Pancreas (tissue), 10 donors: ENCODE measurements around the gene ATP1A2. TPM values are rescaled to one million over a fixed set of nuclear protein-coding genes. Genes with fewer than 3 reads are reported as not detected.

Experiments
- ATAC-seq, 4 donors: fragments of 200-7000 bp; cut with Tn5 transposase; one replicate each; pipeline versions ENCODE4 v1.8.0 to v1.9.1; 2020; ENCODE audit warnings: mild to moderate bottlenecking in 4 of 4, moderate library complexity in 4 of 4
- DNase-seq, 6 donors: peaks; one replicate each; pipeline ENCODE4 v3.0.0-alpha.2; 2020
- FAIRE-seq: peaks from 2 replicates; lab custom pipeline; 2012; peaks lifted over from hg19 to GRCh38; lab: Jason Lieb, UNC
- H3K27ac ChIP-seq, 4 donors: fragments of 200-600 bp; sonication (generic); 1 replicate in 3 of 4; 2 replicates in 1 of 4; pipeline versions ENCODE4 v1.5.0 to v1.8.0; 2020
- H3K27me3 ChIP-seq, 4 donors: fragments of 200-600 bp; one replicate each; pipeline ENCODE4 v1.8.0; 2021
- H3K36me3 ChIP-seq, 3 donors: fragments of 200-600 bp; sonication (generic) in 1 of 3; one replicate each; pipeline versions ENCODE4 v1.5.0 to v1.8.0; 2020 to 2021
- H3K4me1 ChIP-seq, 3 donors: fragments of 200-600 bp; one replicate each; pipeline ENCODE4 v1.8.0; 2021
- H3K4me3 ChIP-seq, 4 donors: fragments of 200-600 bp; sonication (generic) in 2 of 4; one replicate each; pipeline versions ENCODE4 v1.5.0 to v1.8.0; 2020 to 2021
- H3K9me3 ChIP-seq, 4 donors: fragments of 200-600 bp; one replicate each; pipeline ENCODE4 v1.8.0; 2021
- WGBS, 2 donors: extraction: QIAGEN DNeasy Blood & Tissue Kit; methylation state at CpG; one replicate each; pipeline ENCODE4 v1.1.7; 2013; 5-methylcytosine and 5-hydroxymethylcytosine counted together
- intact Hi-C, 3 donors: fragments of 100-400 bp; cut with DNase I; formaldehyde crosslinking; loops; one replicate each; pipeline versions ENCODE4 v1.11.1 to v1.14.2; 2022
- polyA plus RNA-seq, 2 donors: library from polyadenylated mRNA; stranded (reverse); fragments of 200-250 nt; gene quantifications; one replicate each; pipeline ENCODE4 v1.2.3, GENCODE V29; 2013
- total RNA-seq, 6 donors: library from RNA; stranded (reverse); fragmentation: NEBNext Ultra II Directional in 4 of 6; extraction: Animal tissue kit (Norgen Biotek cat#: 25700) in 4 of 6; gene quantifications; one replicate each; pipeline versions ENCODE4 v1.2.1 to v1.2.4, GENCODE V29; 2021 to 2023
- TF ChIP-seq, protein P1 (sequence below), 4 donors: fragments of 200-600 bp; sonication (generic) in 3 of 4; IDR thresholded peaks; one replicate each; pipeline versions ENCODE4 v1.5.0 to v1.8.0; 2021; ENCODE audit warnings: antibody characterized with exemption in 4 of 4
- donor health status: healthy with polysubstance abuse.
- donor health status: DM: no; HTN: no; CAD: no; lungs with moderate emphysema.
- donor health status: DM: no; HTN: no; CAD: no.
- donor health status: control.
- donor health status: control.
- donor health status: Bipolar disorder and iron deficiency.
- donor health status: DM: yes; HTN: yes; CAD: no.
- donor health status: DM: no; HTN: no; CAD: no.
- donor health status: DM: no; HTN: no; CAD: no.
- donor health status: DM: yes; HTN: yes; CAD: no.

Gene ATP1A2
- total and polyA plus RNA-seq, 8 donors = 0.34 to 2.7 (median 0.53) TPM

DNA sequence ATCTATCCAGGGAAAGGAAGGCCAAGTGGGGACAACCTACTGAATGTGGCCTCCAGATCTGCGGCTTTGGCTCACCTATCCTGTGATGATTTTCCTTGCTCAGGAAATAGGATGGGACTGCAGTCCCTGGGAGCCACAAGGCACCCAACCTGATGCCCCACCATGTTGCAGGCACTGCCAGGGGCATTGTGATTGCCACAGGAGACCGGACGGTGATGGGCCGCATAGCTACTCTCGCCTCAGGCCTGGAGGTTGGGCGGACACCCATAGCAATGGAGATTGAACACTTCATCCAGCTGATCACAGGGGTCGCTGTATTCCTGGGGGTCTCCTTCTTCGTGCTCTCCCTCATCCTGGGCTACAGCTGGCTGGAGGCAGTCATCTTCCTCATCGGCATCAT is 11.8 kb downstream of the ATP1A2 start:
- DNase-seq (no peak), ATAC-seq (no peak), FAIRE-seq (no peak)
- intact Hi-C loops = no loop called here
- no peaks in the 10 kb centered on the region for H3K4me1 ChIP-seq
- H3K4me3 ChIP-seq = no peak overlapping the region
- H3K27ac ChIP-seq = no peak overlapping the region
- 90 to 92% methylated on average over 9 of the region's 9 CpGs for WGBS, 2 donors
- TF ChIP-seq, protein P1, sequence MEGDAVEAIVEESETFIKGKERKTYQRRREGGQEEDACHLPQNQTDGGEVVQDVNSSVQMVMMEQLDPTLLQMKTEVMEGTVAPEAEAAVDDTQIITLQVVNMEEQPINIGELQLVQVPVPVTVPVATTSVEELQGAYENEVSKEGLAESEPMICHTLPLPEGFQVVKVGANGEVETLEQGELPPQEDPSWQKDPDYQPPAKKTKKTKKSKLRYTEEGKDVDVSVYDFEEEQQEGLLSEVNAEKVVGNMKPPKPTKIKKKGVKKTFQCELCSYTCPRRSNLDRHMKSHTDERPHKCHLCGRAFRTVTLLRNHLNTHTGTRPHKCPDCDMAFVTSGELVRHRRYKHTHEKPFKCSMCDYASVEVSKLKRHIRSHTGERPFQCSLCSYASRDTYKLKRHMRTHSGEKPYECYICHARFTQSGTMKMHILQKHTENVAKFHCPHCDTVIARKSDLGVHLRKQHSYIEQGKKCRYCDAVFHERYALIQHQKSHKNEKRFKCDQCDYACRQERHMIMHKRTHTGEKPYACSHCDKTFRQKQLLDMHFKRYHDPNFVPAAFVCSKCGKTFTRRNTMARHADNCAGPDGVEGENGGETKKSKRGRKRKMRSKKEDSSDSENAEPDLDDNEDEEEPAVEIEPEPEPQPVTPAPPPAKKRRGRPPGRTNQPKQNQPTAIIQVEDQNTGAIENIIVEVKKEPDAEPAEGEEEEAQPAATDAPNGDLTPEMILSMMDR (IDR thresholded peaks at IDR 0.05) = no peak
- no peaks in the 10 kb centered on the region for H3K36me3 ChIP-seq
- no peaks in the 10 kb centered on the region for H3K27me3 ChIP-seq
- H3K9me3 ChIP-seq = no peaks in the 10 kb centered on the region

DNA sequence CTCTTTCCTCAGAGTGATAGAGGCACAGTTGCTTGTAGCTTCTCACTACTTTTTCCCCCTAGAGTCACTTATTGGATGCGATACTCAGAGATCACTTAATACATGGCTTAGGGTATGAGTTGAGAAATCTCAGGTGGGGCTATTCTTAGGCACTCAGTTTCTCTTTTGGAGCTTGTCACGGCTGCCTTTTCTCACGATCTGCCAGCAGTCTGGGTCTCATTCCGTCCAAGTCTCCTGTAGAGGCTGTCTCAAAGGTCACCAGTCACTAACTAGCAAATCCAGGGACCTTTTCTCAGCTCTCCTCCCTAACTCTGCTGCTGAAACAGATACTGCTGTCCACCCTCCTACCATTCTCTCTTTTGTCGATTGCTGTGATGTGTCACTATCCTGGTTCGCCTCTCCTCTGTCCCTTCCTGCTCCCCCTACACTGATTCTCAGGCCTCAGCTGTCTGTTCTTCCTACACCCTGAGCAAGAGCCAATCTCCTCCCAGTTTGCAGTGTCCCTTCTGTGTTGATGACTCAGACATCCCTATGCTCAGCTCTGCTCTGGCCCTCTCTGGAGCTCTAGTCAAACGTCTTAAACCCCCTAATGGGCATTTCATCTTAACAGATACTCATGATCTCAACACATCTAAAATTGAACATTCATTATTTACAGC is 12.4 kb downstream of the ATP1A2 start:
- 45 to 53% methylated on average over 7 of the region's 7 CpGs for WGBS, 2 donors
- FAIRE-seq = no peak
- Histone ChIP-seq H3K4me1 (no peaks in the 10 kb centered on the region), H3K27me3 (no peaks in the 10 kb centered on the region), H3K9me3 (no peaks in the 10 kb centered on the region), H3K4me3 (no peak overlapping the region), H3K27ac (no peak overlapping the region), H3K36me3 (no peaks in the 10 kb centered on the region)
- TF ChIP-seq, protein P1 (IDR thresholded peaks at IDR 0.05) = no peak
- DNase-seq = no peak
- ATAC-seq = peak in 3 of 4 donors; percentile 26 to 52 (median 30)
- intact Hi-C loops = no loop called here

DNA sequence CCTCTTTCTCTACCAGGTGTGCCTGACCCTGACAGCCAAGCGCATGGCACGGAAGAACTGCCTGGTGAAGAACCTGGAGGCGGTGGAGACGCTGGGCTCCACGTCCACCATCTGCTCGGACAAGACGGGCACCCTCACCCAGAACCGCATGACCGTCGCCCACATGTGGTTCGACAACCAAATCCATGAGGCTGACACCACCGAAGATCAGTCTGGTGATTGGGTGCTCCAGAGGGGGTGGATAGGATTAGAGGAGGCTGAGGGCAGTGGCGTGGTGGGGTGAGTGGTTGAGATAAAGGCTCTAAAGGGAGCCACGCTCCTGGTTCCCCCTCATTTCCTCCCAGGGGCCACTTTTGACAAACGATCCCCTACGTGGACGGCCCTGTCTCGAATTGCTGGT is 13.1 kb downstream of the ATP1A2 start:
- ATAC-seq = no peak
- Histone ChIP-seq H3K4me3 (no peak overlapping the region), H3K27me3 (no peaks in the 10 kb centered on the region), H3K36me3 (no peaks in the 10 kb centered on the region), H3K27ac (no peak overlapping the region), H3K4me1 (no peaks in the 10 kb centered on the region), H3K9me3 (no peaks in the 10 kb centered on the region)
- no peak for FAIRE-seq
- TF ChIP-seq, protein P1 (IDR thresholded peaks at IDR 0.05) = no peak
- whole genome bisulfite sequencing, 2 donors = 87 to 95% methylated on average over 18 of the region's 18 CpGs
- intact Hi-C loops = no loop called here
- peak in 1 of 6 donors; percentile 31 for DNase-seq

DNA sequence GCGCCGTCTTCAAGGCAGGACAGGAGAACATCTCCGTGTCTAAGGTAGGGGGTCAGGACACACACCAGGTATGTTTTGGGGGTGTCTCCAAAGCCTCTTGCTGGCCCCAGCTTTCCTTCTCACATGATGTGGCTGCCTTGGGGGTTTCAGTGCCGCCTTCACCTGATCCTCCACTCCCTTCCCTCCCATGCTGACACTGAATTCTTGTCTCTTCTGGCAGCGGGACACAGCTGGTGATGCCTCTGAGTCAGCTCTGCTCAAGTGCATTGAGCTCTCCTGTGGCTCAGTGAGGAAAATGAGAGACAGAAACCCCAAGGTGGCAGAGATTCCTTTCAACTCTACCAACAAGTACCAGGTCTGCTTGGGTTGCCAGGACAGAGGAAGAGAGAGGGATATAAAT is 13.5 kb downstream of the ATP1A2 start:
- FAIRE-seq = no peak

DNA sequence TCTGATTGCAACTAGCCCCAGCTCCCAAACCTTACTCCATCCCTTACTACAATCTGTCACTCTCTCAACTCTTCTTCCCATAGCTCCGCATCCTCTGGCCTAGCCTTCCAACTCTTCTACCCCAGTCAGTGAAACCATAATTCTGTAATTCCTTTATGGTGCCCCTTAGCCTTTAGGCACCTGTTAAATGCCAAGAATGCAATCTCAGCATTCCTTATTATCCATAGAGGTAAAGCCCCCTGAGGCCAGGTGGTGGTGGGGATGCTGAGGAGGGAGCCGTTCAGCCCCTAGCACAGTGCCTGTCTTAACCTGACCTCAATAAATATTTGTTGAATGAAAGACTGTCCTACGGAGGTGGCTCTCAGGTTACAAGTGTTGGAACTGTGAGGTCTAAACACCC is 14.0 kb downstream of the ATP1A2 start:
- no peak overlapping the region for H3K4me3 ChIP-seq
- H3K27ac ChIP-seq = no peak overlapping the region
- FAIRE-seq = no peak
- TF ChIP-seq, protein P1 (IDR thresholded peaks at IDR 0.05) = no peak
- H3K4me1 ChIP-seq = no peaks in the 10 kb centered on the region
- peak in 1 of 6 donors; percentile 2 for DNase-seq
- 75 to 77% methylated on average over 3 of the region's 3 CpGs for WGBS, 2 donors
- no peaks in the 10 kb centered on the region for H3K36me3 ChIP-seq
- intact Hi-C loops = no loop called here
- no peak for ATAC-seq
- no peaks in the 10 kb centered on the region for H3K27me3 ChIP-seq
- no peaks in the 10 kb centered on the region for H3K9me3 ChIP-seq

More for the DNA sequence above, 13.5 kb downstream of the ATP1A2 start:
- no peaks in the 10 kb centered on the region for H3K9me3 ChIP-seq
- H3K36me3 ChIP-seq = no peaks in the 10 kb centered on the region
- H3K27me3 ChIP-seq = no peaks in the 10 kb centered on the region
- TF ChIP-seq, protein P1 (IDR thresholded peaks at IDR 0.05) = no peak
- 92 to 98% methylated on average over 5 of the region's 5 CpGs for WGBS, 2 donors
- ATAC-seq (no peak), DNase-seq (no peak)
- no peak overlapping the region for H3K27ac ChIP-seq
- intact Hi-C loops = no loop called here
- H3K4me3 ChIP-seq = no peak overlapping the region
- H3K4me1 ChIP-seq = no peaks in the 10 kb centered on the region
